HT1080 (cell line): ENCODE results near the gene ARHGAP26. TPM values are rescaled to one million over a fixed set of nuclear protein-coding genes. Genes with fewer than 3 reads are reported as not detected.

Source experiments
- DNase-seq: peaks from one replicate; pipeline ENCODE4 v3.0.0-alpha.2; 2015; ENCODE audit warnings: low read depth
- total RNA-seq: library from RNA; depleted of rRNA; stranded (reverse); fragments of >200 nt; shearing (Covaris generic); gene quantifications from 2 replicates; pipeline ENCODE4 v1.2.3, GENCODE V29; 2014

The ARHGAP26 gene
- total RNA-seq, 1 experiment from 2014 or later, result 9.9 TPM

- DNase-seq, result no peak
Measured at GRCh38 chr5:143133721-143134120, 363.5 kb downstream of the ARHGAP26 start.

- peak; percentile 76 for DNase-seq
Measured at GRCh38 chr5:143134269-143134668, 364.1 kb downstream of the ARHGAP26 start.

- DNase-seq, result peak; percentile 41
Measured at GRCh38 chr5:143134900-143135299, 364.7 kb downstream of the ARHGAP26 start.

- no peak for DNase-seq
Measured at GRCh38 chr5:143135832-143136551, 365.8 kb downstream of the ARHGAP26 start.

DNA sequence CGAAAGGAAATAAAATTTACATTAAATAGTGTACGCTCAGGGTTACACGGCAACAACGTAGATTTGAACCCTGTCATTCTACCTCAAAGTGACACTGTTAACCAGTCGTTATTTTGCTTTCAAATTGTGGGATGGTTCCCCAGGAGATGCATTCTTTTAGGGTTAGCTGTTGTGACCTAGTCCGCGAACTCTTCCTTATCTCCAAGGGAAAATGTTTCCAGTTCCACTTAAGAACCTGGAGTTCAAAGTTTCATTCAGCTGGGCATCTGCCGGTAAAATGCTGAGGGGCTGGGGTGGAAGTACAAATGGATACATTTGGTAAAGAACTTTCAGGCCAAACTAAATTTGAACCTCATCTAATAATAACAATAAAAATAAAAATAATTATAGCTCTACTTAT lies 368.7 kb downstream of the ARHGAP26 start:
- DNase-seq, result no peak

GRCh38 chr5:143139585-143139984 lies 369.4 kb downstream of the ARHGAP26 start:
- DNase-seq, result no peak

- DNase-seq, result no peak
Measured at GRCh38 chr5:143140492-143141203, 370.5 kb downstream of the ARHGAP26 start.

DNA sequence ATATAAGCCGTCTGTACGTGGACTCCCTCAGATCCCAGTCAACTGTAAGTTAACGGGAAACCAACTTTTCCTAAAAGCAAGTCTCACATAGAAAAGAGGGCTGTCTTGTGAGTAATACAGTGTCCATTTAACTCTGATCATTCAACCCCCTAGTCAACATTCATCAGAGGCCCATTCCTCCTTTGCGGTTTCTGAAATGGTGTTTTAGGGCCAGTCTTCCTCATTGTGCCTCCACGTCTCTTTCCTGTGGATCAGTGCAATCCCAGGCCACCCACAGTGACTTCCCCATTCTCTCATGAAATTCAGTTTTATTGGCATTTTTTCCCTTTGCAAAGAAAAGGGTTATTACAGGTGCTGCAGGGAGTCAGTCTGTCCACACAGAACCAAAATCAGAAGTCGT lies 371.5 kb downstream of the ARHGAP26 start:
- DNase-seq, result peak; percentile 64

DNA sequence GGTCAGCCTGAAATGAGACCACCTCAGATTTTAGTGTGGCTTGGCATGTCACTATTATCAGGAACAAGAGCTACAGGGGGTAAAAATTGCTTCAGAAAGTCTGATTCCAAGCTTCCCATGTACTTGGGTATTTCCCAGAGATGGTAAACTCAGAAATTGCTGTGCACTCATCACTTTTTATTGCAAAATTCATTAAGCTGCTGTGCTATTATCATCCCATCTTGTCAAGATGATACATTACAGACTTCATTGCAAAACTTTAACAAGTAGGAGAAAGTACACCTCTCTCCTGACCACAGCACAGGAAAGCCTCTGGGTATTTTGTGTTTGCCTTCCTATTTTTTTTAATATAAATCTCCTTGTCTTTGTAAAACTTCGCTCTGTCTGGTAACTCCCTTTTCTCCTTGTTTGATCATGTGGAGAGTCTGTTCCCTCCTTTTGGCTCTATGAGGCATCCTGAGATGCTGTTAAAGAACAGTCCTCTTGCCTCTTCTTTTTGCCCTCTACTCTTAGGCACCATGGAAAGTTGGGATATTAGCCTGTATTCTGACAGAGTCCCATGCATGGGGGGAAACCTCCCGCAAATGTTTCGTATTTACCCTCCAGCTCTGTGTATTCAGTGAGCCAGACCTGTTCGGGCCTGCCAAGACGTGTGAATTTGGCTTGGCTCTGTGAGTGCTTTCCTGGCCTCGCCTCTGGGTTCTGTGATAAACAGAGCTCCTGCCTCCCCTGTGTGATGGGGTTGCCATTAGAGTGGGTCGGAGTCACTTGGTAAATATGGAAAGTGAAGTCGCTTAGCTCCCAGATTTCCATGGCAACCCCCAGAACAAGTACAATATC lies 372.6 kb downstream of the ARHGAP26 start:
- no peak for DNase-seq

DNA sequence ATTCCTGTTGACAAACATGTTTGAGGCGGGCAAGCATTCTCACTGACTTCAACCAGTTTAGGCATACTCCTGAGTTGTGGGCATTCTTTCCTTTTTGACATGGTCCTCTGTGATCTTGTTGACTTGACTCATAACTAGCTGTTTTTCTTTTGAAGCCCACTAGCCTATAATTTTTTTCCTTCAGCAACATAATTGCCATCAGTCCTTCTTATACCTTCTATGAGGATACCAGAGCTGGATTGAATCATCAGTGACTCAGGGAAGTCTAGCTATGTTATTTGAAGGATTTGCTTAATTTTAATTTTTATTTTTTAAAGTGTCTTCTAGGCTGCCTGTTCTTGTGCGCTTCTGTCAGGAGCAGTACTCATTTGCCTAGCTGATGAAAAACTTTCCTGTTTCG lies 373.8 kb downstream of the ARHGAP26 start:
- peak; percentile 75 for DNase-seq

DNA sequence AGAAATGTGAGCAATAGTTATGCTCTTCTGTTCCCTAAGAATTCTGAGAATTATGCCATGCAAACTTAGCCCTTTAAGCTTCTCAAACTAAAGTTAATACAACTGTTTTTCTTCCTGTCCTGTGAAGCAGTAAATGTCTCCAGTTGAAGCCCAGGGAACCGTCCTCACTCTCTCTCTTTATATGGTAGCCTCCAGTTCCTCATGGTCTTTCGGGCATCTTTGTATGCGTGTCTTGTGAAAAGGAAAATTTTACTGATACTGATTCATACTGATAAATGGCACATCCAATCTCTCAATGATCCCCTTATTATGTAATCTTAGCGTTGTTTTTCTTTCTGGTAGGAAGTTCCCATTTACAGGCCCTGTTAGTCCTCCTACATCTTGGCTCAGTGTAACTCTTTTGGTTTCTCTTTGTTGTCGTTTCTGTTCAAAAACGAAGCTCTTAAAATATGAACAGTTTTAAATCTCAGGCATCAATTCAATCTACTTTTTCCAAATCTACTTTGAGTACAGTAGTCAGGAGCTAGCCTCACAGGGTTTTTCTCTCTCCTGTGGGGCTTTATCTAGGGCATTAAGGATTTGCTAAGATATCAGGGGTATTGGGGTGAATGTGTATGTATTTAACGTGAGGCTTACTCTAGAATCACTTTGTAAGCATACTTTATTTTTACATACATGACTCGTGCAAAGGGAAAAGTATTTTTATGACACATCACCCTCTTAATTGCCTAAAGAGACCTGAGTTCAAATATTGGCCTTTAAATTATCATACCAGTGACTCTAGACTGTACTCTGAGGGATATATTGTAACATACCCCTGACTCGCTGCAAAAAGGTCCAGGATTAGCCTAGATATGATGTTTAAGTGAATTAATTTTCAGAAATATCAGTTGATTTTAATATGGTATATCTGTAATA lies 375.3 kb downstream of the ARHGAP26 start:
- DNase-seq, result no peak

GRCh38 chr5:143146161-143146560 lies 376.0 kb downstream of the ARHGAP26 start:
- DNase-seq, result no peak

GRCh38 chr5:143147383-143147782 lies 377.2 kb downstream of the ARHGAP26 start:
- no peak for DNase-seq

DNA sequence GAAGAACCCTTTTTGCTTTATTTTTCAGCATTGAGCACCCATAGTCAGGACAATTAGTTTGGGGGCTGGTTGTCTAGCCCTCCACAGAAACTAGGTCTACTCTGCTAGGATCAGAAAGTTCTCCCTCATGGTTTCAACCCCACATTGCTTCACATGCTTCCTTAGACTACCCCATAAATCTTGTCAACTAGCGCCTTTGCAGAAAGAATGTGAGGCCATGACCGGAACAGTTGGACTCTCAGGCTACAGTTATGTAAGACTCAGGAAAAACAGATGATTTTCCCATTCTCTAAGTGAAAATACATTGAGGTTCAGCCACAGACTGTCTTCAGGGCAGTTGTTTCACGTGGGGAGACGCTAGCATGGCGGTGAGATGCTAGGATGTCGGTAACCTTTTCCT lies 377.7 kb downstream of the ARHGAP26 start:
- no peak for DNase-seq

GRCh38 chr5:143148771-143149170 lies 378.6 kb downstream of the ARHGAP26 start:
- DNase-seq, result peak; percentile 40

DNA sequence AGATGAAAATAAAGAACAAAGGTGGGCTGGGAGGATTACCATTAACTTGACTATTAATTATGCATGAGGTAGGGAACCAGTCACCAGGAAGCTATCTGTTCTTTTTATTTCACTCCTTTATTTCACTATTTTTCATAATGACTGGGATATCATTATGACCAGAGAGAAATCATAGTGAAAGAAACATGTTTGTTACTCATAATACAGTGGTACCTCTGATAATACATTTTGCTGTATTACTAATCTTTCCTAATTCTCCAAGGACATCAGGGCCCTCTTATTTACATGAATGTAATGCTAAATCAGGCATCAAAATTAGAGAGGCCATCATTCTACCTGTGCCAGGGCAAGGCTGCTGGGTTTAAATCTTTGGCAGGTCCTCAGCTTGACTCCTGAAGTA lies 379.6 kb downstream of the ARHGAP26 start:
- no peak for DNase-seq

DNA sequence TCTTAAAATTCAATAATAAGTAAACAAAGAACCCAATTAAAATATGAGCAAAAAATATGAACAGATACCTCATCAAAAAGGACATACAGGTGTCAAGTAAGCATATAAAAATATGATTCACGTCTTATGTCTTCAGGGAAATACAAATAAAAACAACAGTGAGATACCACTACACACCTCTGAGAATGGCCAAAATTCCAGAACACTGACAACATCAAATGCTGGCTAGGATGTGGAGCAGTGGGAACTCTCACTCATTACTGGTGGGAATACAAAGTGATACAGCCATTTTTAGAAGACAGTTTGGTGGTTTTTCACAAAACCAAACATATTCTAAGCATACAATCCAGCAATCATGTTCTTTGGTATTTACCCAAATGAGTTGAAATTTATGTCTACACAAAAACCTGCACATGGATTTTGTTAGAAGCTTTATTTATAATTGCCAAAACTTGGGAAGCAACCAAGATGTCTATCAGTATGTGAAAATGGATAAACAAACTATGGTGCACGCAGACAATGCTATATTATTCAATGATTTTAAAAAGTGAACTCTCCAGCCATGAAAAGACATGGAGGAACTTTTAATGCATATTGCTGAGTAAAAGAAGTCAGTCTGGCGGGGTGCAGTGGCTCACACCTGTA lies 381.0 kb downstream of the ARHGAP26 start:
- DNase-seq, result no peak

GRCh38 chr5:143152445-143152844 lies 382.3 kb downstream of the ARHGAP26 start:
- no peak for DNase-seq

DNA sequence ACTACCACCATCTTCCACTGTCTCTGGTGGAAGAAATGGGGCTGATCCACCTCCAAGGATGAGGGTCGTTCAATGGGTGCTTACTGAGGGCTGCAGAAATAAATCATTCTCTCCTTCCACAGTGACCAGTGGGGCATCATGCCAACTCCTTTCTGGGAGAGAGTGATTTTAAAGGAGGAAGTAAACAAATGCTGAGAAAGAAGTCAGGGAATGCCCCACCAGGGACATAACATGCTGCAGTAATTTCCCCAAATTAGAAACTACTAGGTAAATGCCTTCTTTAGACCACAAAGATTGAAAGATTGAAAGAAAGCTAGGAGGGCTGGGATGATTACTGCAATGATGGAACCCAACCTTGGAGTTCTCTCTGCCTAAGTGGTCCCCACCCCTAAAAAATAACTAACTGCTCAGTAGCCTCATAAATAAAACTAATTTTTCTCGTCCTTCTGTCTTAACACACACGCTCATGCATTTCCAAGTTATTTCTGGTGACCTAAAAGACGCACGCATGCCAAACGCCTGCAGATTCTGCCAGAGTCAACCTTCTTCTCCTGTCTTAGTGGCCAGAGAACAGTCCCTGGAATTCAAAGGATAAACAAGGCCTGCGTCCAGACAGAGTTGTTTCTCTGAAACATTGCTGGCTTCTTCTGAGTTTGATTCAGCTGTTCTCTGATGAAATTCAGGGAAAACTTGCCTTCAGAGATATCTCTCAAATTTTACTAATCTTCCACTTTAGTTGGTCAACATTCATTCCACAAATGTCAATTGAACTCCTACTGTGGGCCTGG lies 383.3 kb downstream of the ARHGAP26 start:
- no peak for DNase-seq
